ENCODE results near the gene CTIF.

CTIF gene

GRCh38 chr18:48879008-48879431, 340.2 kb downstream of the CTIF start:
- no peak for DNase-seq

GRCh38 chr18:48880931-48881330, 342.1 kb downstream of the CTIF start:
- DNase-seq, result no peak

GRCh38 chr18:48882379-48882778, 343.5 kb downstream of the CTIF start:
- no peak for DNase-seq

GRCh38 chr18:48884306-48884705, 345.5 kb downstream of the CTIF start:
- no peak for DNase-seq

- no peak for DNase-seq
Measured at GRCh38 chr18:48884771-48885170, 345.9 kb downstream of the CTIF start.

- no peak for DNase-seq
Measured at GRCh38 chr18:48885266-48885923, 346.6 kb downstream of the CTIF start.

GRCh38 chr18:48885924-48886400, 347.1 kb downstream of the CTIF start:
- DNase-seq, result no peak

- DNase-seq, result no peak
Measured at GRCh38 chr18:48886520-48887293, 347.9 kb downstream of the CTIF start.

GRCh38 chr18:48887294-48887904, 348.6 kb downstream of the CTIF start:
- no peak for DNase-seq

- DNase-seq, result no peak
Measured at GRCh38 chr18:48887905-48888772, 349.3 kb downstream of the CTIF start.

- DNase-seq, result no peak
Measured at GRCh38 chr18:48888773-48889080, 349.9 kb downstream of the CTIF start.

- no peak for DNase-seq
Measured at GRCh38 chr18:48889115-48889941, 350.5 kb downstream of the CTIF start.

GRCh38 chr18:48889981-48890762, 351.3 kb downstream of the CTIF start:
- no peak for DNase-seq

- no peak for DNase-seq
Measured at GRCh38 chr18:48891721-48892120, 352.9 kb downstream of the CTIF start.

GRCh38 chr18:48892146-48892855, 353.5 kb downstream of the CTIF start:
- peak; percentile 81 for DNase-seq

GRCh38 chr18:48893061-48893607, 354.3 kb downstream of the CTIF start:
- no peak for DNase-seq

GRCh38 chr18:48893608-48894600, 355.1 kb downstream of the CTIF start:
- no peak for DNase-seq

GRCh38 chr18:48894799-48895346, 356.0 kb downstream of the CTIF start:
- no peak for DNase-seq

Data from DMS79 (cell line).